ENCODE measurements around the gene CFP. TPM values are rescaled to one million over a fixed set of nuclear protein-coding genes. Genes with fewer than 3 reads are reported as not detected.

CFP gene
- total RNA-seq, 4 donors from 2014 or later = 0.83 to 3.8 (median 1.9) TPM

- H3K27me3 ChIP-seq = no peaks in the 10 kb centered on the region
- WGBS, 2 donors = 17 to 40% methylated on average over 8 to 14 of the region's 19 CpGs
- peaks cover 0 to 26% (median 4%) of the 10 kb centered on the region in 3 donors for H3K36me3 ChIP-seq
- peaks cover 0 to 26% (median 12%) of the 10 kb centered on the region in 3 donors for H3K4me1 ChIP-seq
- H3K4me3 ChIP-seq = peak overlapping the region; percentile 70 to 81 (median 76)
- peak overlapping the region; percentile 77 to 93 (median 90) for H3K27ac ChIP-seq
- H3K9me3 ChIP-seq = no peaks in the 10 kb centered on the region
- DNase-seq = no peak
- intact Hi-C loops (cut with DNase I) = no loop called here
- no peak for TF ChIP-seq POLR2A (IDR thresholded peaks at IDR 0.05)
- TF ChIP-seq, protein P1, sequence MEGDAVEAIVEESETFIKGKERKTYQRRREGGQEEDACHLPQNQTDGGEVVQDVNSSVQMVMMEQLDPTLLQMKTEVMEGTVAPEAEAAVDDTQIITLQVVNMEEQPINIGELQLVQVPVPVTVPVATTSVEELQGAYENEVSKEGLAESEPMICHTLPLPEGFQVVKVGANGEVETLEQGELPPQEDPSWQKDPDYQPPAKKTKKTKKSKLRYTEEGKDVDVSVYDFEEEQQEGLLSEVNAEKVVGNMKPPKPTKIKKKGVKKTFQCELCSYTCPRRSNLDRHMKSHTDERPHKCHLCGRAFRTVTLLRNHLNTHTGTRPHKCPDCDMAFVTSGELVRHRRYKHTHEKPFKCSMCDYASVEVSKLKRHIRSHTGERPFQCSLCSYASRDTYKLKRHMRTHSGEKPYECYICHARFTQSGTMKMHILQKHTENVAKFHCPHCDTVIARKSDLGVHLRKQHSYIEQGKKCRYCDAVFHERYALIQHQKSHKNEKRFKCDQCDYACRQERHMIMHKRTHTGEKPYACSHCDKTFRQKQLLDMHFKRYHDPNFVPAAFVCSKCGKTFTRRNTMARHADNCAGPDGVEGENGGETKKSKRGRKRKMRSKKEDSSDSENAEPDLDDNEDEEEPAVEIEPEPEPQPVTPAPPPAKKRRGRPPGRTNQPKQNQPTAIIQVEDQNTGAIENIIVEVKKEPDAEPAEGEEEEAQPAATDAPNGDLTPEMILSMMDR (IDR thresholded peaks at IDR 0.05) = no peak
These were observed 21.5 kb upstream of the CFP start for GRCh38 chrX:47651043-47651905.

- peak; percentile 62 for DNase-seq
- TF ChIP-seq, protein P1 (IDR thresholded peaks at IDR 0.05) = no peak
- TF ChIP-seq POLR2A (IDR thresholded peaks at IDR 0.05) = peak in 3 of 4 donors; percentile 19 to 66 (median 19)
- H3K4me1 ChIP-seq = peaks cover 0 to 26% (median 12%) of the 10 kb centered on the region in 3 donors
- intact Hi-C loops (cut with DNase I) = no loop called here
- H3K9me3 ChIP-seq = no peaks in the 10 kb centered on the region
- 1 to 35% methylated on average over 11 to 13 of the region's 65 CpGs for WGBS, 2 donors
- H3K4me3 ChIP-seq = peak within 1 kb of the TSS; percentile 70 to 81 (median 76)
- peak within 1 kb of the TSS; percentile 87 to 93 (median 92) for H3K27ac ChIP-seq
- no peaks in the 10 kb centered on the region for H3K27me3 ChIP-seq
- peaks cover 0 to 17% (median 0%) of the 10 kb centered on the region in 3 donors for H3K36me3 ChIP-seq
These were observed 20.7 kb upstream of the CFP start, which contains the start of gene ELK1 for GRCh38 chrX:47650164-47651042. ELK1 (minus strand) TSS chrX:47650563; CDS start chrX:47641441, 9,122 bp downstream.

DNA sequence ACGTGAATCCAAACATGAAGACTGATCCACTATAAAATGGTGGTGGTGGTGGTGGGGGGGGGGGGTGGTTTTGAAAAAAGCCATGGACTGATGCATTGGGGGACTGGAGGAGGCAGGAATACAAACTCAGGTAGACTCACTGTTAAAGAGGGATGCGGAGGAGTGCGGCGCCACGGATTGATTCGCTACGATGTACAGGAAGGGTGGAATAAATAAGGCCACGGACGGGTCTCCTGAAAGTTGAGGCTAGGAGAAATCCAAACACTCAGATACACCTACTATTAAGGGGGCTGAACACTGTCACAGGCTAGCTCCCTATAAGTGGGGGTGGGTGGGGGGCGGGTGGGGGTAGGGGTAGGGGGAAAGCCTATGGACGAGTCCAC is 20.0 kb upstream of the CFP start:
- intact Hi-C loops (cut with DNase I) = no loop called here
- DNase-seq = no peak
- TF ChIP-seq, protein P1 (IDR thresholded peaks at IDR 0.05) = no peak
- TF ChIP-seq POLR2A (IDR thresholded peaks at IDR 0.05) = no peak
- H3K27ac ChIP-seq = peak overlapping the region; percentile 87 to 93 (median 92)
- H3K9me3 ChIP-seq = no peaks in the 10 kb centered on the region
- peak overlapping the region; percentile 70 to 81 (median 76) for H3K4me3 ChIP-seq
- WGBS, 2 donors = 0 to 44% methylated on average over 8 to 10 of the region's 11 CpGs
- H3K27me3 ChIP-seq = no peaks in the 10 kb centered on the region
- H3K4me1 ChIP-seq = peaks cover 0 to 26% (median 12%) of the 10 kb centered on the region in 3 donors
- peaks cover 0 to 11% (median 0%) of the 10 kb centered on the region in 3 donors for H3K36me3 ChIP-seq

- DNase-seq = no peak
- intact Hi-C loops (cut with DNase I) = no loop called here
These were observed 19.5 kb upstream of the CFP start for GRCh38 chrX:47649271-47649670.

More at GRCh38 chrX:47649271-47649670, 19.5 kb upstream of the CFP start:
- Histone ChIP-seq H3K9me3 (no peaks in the 10 kb centered on the region), H3K4me1 (peaks cover 0 to 26% (median 12%) of the 10 kb centered on the region in 3 donors), H3K4me3 (peak overlapping the region; percentile 70 to 81 (median 76)), H3K36me3 (peaks cover 0 to 7% (median 0%) of the 10 kb centered on the region in 3 donors), H3K27ac (peak overlapping the region in 2 of 4 donors; percentile 87 to 93), H3K27me3 (no peaks in the 10 kb centered on the region)
- WGBS, 2 donors = 9 to 32% methylated on average over 7 to 8 of the region's 8 CpGs
- TF ChIP-seq, protein P1 (IDR thresholded peaks at IDR 0.05) = no peak
- no peak for TF ChIP-seq POLR2A (IDR thresholded peaks at IDR 0.05)

Data from esophagus squamous epithelium (tissue), 5 donors.